ENCODE results near the gene IL10RA. TPM values are rescaled to one million over a fixed set of nuclear protein-coding genes. Genes with fewer than 3 reads are reported as not detected.

IL10RA gene
- total and polyA plus RNA-seq, 2 experiments from 2014 or later: 0.10 TPM; not detected in 1

GRCh38 chr11:118003456-118003855, 17.3 kb downstream of the IL10RA start:
- no peaks in the 10 kb centered on the region for H3K36me3 ChIP-seq (ENCODE audit: insufficient read depth)
- no peaks in the 10 kb centered on the region for H3K9me2 ChIP-seq (ENCODE audit: insufficient read depth)
- H3K4me2 ChIP-seq: no peak overlapping the region
- H3F3A ChIP-seq (replicated peaks; ENCODE audit: low read depth): no peaks in the 10 kb centered on the region
- no peak for DNase-seq (ENCODE audit: low spot score)
- peaks cover 10% of the 10 kb centered on the region for H3K4me1 Mint-ChIP-seq
- no peak for ATAC-seq
- peaks cover 4% of the 10 kb centered on the region; the same call in 1 of the 2 replicates for H3K4me1 ChIP-seq (ENCODE audit: insufficient read depth)
- TF ChIP-seq ZNF462 (CRISPR knock-in tag; IDR thresholded peaks at IDR 0.05) (no peak), CREB1 (CRISPR knock-in tag; IDR thresholded peaks at IDR 0.05; ENCODE audit: low read depth) (no peak), ZNF114 (CRISPR knock-in tag; IDR thresholded peaks at IDR 0.05) (no peak), JUNB (IDR thresholded peaks at IDR 0.05; ENCODE audit: unreplicated experiment) (no peak), REST (IDR thresholded peaks at IDR 0.05; ENCODE audit: unreplicated experiment) (no peak), NANOG (IDR thresholded peaks at IDR 0.05; ENCODE audit: borderline replicate concordance) (no peak), STAT1 (IDR thresholded peaks at IDR 0.05; ENCODE audit: unreplicated experiment) (no peak), EZH2 (IDR thresholded peaks at IDR 0.05; ENCODE audit: low read depth, unreplicated experiment) (no peak), ETS1 (IDR thresholded peaks at IDR 0.05) (no peak), CTCF (conservative IDR thresholded peaks at IDR 0.05; ENCODE audit: low read depth in 2 of 2) (no peak), ZNF331 (CRISPR knock-in tag; IDR thresholded peaks at IDR 0.05; ENCODE audit: low read depth) (no peak), POLR2AphosphoS5 (IDR thresholded peaks at IDR 0.05; ENCODE audit: low read depth) (no peak), EZH2phosphoT487 (IDR thresholded peaks at IDR 0.05; ENCODE audit: unreplicated experiment) (no peak)
- no peaks in the 10 kb centered on the region for H3K9me3 Mint-ChIP-seq
- H3K27me3 Mint-ChIP-seq (ENCODE audit: insufficient read depth, low read depth, poor library complexity): peaks cover 5% of the 10 kb centered on the region
- H3K27ac ChIP-seq (ENCODE audit: low read depth): no peak overlapping the region
- no peak overlapping the region for H3K4me3 Mint-ChIP-seq
- no peaks in the 10 kb centered on the region for H4K20me1 ChIP-seq (replicated peaks; ENCODE audit: insufficient read depth)
- H3K36me3 Mint-ChIP-seq (ENCODE audit: low read depth): no peaks in the 10 kb centered on the region
- H3K27ac Mint-ChIP-seq: no peak overlapping the region
- H3K27me3 ChIP-seq (ENCODE audit: insufficient read depth): no peaks in the 10 kb centered on the region
- H3K79me2 ChIP-seq (replicated peaks; ENCODE audit: insufficient read depth): no peaks in the 10 kb centered on the region
- no peak overlapping the region for H3K4me3 ChIP-seq
- no peak overlapping the region for H2AFZ ChIP-seq
